NCI-H1417 treated with DMSO at 0.1 percent for 48 hours (cell line): ENCODE data around the gene DLGAP5.
A peak's percentile ranks its signal among the peaks of the same experiment; 100 is the strongest.

Experiments used
- DNase-seq: peaks from one replicate; lab custom pipeline; 2025; lab: John Stamatoyannopoulos, UW

Gene DLGAP5, protein sequence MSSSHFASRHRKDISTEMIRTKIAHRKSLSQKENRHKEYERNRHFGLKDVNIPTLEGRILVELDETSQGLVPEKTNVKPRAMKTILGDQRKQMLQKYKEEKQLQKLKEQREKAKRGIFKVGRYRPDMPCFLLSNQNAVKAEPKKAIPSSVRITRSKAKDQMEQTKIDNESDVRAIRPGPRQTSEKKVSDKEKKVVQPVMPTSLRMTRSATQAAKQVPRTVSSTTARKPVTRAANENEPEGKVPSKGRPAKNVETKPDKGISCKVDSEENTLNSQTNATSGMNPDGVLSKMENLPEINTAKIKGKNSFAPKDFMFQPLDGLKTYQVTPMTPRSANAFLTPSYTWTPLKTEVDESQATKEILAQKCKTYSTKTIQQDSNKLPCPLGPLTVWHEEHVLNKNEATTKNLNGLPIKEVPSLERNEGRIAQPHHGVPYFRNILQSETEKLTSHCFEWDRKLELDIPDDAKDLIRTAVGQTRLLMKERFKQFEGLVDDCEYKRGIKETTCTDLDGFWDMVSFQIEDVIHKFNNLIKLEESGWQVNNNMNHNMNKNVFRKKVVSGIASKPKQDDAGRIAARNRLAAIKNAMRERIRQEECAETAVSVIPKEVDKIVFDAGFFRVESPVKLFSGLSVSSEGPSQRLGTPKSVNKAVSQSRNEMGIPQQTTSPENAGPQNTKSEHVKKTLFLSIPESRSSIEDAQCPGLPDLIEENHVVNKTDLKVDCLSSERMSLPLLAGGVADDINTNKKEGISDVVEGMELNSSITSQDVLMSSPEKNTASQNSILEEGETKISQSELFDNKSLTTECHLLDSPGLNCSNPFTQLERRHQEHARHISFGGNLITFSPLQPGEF

DNA sequence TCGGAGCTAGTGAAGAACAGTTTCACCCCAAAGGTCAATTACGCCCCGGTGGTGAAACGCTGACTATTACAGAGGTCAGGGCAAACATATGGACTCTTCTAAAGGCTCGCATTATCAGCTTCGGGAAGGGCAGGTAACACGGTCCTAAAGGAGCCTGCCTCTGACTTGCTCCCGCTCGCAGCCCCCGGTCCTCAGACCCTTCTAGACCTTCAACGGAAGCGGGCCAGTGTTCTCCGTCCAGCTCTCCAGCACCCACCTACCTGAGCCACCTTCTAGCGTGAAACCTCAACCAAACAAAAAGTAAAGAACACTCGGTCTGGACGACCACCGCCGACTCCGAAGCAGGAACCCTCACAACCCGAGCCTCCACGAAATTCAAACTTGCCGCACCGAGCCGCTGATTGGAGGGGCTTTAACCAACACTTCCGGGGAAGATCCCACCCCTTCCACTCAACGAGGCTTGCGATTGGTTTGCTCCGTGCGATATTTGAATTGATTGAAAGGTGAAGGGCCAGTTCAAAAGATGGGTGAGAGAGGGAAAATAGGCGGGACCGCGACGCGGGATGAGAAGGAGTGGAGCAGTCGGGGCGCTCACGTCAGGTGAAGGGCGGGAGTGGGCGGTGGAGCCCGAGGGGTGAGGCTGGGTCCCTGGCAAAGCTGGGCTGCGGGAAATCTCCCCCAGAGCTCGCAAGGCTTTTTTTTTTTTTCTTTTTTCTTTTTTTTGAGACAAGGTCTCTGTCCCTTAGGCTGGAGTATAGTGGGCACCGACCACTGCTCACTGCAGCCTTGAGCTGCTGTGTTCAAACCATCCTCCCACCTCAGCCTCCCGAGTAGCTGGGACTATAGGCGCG, at the start of gene DLGAP5:
Gene DLGAP5 (minus strand): TSS at position 383 of the 851 bp plus-strand sequence. CDS start 2,406 bp downstream, outside the sequence.
- peak; percentile 98 for DNase-seq

DNA sequence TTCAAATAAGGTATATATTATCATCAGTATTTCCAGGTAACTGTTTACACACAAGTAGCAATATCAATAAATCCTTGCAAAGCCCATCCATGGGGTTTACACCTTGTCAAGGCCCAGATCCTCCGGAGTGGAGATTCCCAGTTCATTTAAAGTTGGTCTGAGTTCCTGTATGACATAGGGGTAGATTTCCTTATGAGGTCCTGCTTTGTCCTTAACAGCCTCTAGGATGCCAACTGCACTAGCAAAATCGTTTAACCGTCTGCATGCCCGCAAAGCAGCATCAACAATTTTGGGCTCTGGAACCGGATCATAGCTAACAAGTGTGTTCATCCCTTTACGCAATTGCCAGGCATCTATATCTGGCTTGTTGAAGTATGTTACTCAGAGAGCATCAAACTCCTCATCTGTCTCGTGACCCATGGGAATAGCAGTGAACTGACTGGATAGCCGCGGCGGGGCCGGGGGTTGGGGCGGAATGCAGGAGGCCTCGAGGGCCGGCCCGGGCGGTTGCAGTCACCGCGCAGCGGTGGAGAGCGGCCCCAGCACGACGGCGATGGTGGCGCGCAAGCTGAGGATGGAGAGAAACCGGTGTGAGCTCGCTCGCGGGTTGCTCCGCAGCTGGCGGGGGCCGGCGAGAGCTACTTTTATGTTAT, 49.3 kb upstream of the DLGAP5 start:
- no peak for DNase-seq

- no peak for DNase-seq
Observed at GRCh38 chr14:55239320-55239719, 47.9 kb upstream of the DLGAP5 start.

GRCh38 chr14:55238019-55238680, 46.8 kb upstream of the DLGAP5 start:
- DNase-seq: no peak

GRCh38 chr14:55233591-55233990, 42.2 kb upstream of the DLGAP5 start:
- no peak for DNase-seq

GRCh38 chr14:55228261-55228660, 36.9 kb upstream of the DLGAP5 start:
- no peak for DNase-seq

DNA sequence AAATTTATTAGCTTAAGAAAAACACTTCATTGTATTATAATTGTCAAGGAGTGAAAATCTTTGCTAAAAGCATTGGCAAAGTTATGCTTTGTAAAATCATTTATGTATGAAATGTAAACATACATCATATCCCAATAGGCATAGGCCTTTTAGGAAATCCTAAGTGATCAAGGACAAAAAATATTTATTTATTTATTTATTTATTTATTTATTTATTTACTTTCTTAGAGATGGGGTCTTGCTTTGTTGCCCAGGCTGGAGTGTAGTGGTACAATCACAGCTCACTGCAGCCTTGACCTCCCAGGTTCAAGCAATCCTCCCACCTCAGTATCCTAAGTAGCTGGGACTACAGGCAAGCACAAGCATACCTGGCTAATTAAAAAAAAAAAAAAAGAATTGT, 32.0 kb upstream of the DLGAP5 start:
- no peak for DNase-seq

GRCh38 chr14:55221968-55222367, 30.6 kb upstream of the DLGAP5 start:
- no peak for DNase-seq

- no peak for DNase-seq
Observed at GRCh38 chr14:55221186-55221585, 29.8 kb upstream of the DLGAP5 start.

DNA sequence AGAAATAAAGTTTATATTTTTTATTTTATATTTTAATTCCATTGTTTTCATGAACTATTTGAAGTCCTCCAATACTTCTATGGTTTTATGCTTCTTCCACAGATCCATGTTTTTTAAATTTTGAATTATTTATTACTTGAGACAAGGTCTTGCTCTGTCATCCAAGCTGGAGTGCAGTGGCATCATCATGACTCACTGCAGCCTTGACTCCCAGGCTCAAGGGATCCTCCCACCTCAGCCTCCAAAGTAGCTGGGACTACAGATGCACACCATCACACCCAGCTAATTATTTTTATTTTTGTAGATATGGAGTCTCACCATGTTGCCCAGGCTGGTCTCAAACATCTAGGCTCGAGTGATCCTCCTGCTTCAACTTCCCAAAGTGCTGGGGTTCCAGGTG, 28.8 kb upstream of the DLGAP5 start:
- no peak for DNase-seq

- no peak for DNase-seq
Observed at GRCh38 chr14:55212634-55213033, 21.2 kb upstream of the DLGAP5 start.

- DNase-seq: no peak
Observed at GRCh38 chr14:55207832-55208231, 16.4 kb upstream of the DLGAP5 start.

- DNase-seq: no peak
Observed at GRCh38 chr14:55206175-55206693, 14.8 kb upstream of the DLGAP5 start.

- DNase-seq: no peak
Observed at GRCh38 chr14:55201219-55202101, 10.1 kb upstream of the DLGAP5 start.

- DNase-seq: no peak
Observed at GRCh38 chr14:55200651-55201050, 9.3 kb upstream of the DLGAP5 start.

GRCh38 chr14:55198749-55199148, 7.4 kb upstream of the DLGAP5 start:
- no peak for DNase-seq

GRCh38 chr14:55194656-55195355, 3.4 kb upstream of the DLGAP5 start:
- DNase-seq: no peak

DNA sequence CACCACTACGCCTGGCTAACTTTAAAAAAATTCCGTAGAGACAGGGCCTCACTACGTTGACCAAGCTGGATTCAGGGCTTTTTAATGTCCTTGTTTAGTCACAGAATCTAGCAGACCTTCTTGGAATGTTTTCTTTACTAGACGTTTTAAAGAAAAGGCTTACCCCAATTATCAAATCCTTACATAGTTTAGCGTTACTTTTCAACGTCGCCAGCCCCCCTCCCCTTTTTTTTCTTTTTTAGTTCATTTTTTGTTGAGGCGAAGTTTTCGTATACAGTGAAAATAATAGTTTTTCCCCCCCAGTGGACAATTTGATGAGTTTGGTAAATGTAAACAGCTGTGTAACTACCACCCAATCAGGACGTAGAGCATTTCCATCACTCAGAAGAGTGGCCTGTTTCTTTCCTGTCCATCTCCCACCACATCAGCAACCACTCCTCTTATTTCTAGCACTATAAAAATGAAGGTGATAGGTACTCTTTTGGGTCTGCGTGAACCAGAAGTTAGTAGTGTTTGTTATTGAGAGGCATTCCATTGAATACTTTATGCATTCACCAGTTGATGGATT, 753 bp upstream of the DLGAP5 start:
- DNase-seq: no peak

GRCh38 chr14:55190906-55191202, 531 bp downstream of the DLGAP5 start:
- DNase-seq: no peak
